GM23338 (cell line): ENCODE results near the gene CPNE7.

Experiments
- CREB1 ChIP-seq: fragments of 250-450 bp; sonication (Bioruptor Pico); IDR thresholded peaks from 2 replicates; pipeline ENCODE4 v1.5.0; 2020; ENCODE audit warnings: low read depth, mild to moderate bottlenecking, moderate library complexity
- EZH2 ChIP-seq: fragments of 200-600 bp; sonication (generic); IDR thresholded peaks from one replicate; pipeline ENCODE4 v1.8.0; 2017; ENCODE audit warnings: antibody characterized with exemption, mild to moderate bottlenecking, low read depth; ENCODE audit not compliant: unreplicated experiment
- POLR2AphosphoS5 ChIP-seq: IDR thresholded peaks from 2 replicates; pipeline ENCODE4 v1.6.1; 2016; ENCODE audit warnings: antibody characterized with exemption, low read depth
- ZNF114 ChIP-seq: fragments of 250-450 bp; sonication (Bioruptor Pico); IDR thresholded peaks from 2 replicates; pipeline ENCODE4 v1.5.0; 2020; ENCODE audit warnings: mild to moderate bottlenecking, moderate library complexity
- TF ChIP-seq, protein P1 (sequence below), 2 experiments: fragments of 200-600 bp in 1 of 2; sonication (generic) in 1 of 2; conservative IDR thresholded peaks; 2 replicates each; pipeline versions ENCODE4 v1.5.1 to v1.6.1; 2016 to 2017; ENCODE audit warnings: antibody characterized with exemption in 2 of 2, low read depth in 2 of 2, mild to moderate bottlenecking in 2 of 2, moderate library complexity in 1 of 2

DNA sequence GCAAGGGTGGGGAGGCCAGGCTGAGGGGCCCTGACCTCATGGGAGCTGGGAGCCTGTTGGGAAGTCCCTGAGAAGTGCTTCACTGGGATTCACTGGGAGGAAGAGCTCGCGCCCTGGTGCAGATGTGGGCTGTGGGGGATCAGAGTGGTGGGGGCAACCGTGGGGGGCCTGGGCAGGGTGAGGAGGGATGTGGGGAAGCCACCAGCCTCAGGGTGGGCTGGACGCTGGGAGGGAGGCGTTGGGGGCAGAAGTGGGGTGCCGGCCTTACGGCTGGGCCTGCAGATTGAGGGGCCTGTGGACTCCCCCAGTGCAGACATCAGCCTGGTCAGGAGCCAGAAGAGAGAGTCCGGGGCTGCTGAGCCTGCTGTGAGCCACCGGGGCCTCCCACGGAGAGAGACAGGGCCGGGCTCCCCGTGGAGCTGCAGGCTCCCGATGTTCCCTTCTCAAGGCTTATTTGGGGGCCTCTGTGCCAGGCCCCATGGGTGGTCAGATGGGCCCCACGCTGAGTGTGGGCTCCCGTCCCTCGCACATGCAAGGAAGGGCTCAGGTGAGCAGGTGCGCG, 45.7 kb downstream of the CPNE7 start:
- TF ChIP-seq, protein P1, sequence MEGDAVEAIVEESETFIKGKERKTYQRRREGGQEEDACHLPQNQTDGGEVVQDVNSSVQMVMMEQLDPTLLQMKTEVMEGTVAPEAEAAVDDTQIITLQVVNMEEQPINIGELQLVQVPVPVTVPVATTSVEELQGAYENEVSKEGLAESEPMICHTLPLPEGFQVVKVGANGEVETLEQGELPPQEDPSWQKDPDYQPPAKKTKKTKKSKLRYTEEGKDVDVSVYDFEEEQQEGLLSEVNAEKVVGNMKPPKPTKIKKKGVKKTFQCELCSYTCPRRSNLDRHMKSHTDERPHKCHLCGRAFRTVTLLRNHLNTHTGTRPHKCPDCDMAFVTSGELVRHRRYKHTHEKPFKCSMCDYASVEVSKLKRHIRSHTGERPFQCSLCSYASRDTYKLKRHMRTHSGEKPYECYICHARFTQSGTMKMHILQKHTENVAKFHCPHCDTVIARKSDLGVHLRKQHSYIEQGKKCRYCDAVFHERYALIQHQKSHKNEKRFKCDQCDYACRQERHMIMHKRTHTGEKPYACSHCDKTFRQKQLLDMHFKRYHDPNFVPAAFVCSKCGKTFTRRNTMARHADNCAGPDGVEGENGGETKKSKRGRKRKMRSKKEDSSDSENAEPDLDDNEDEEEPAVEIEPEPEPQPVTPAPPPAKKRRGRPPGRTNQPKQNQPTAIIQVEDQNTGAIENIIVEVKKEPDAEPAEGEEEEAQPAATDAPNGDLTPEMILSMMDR (conservative IDR thresholded peaks at IDR 0.05; ENCODE audit: low read depth in 2 of 2), result no peak
- no peak for TF ChIP-seq CREB1 (CRISPR knock-in tag)
- TF ChIP-seq EZH2, result no peak
- no peak for TF ChIP-seq POLR2AphosphoS5
- no peak for TF ChIP-seq ZNF114
